H1 (cell line): ENCODE results near the gene RBM46.

ENCODE experiments used
- ASH2L ChIP-seq: fragments of 200-600, 300-600 bp; sonication (generic); IDR thresholded peaks from one replicate; pipeline ENCODE4 v1.7.1; 2017; ENCODE audit warnings: low read length
- ATF3 ChIP-seq: IDR thresholded peaks from 2 replicates; pipeline ENCODE4 v1.6.1; 2011; ENCODE audit warnings: low read depth, mild to moderate bottlenecking, low read length; ENCODE audit not compliant: insufficient read depth
- CEBPB ChIP-seq: IDR thresholded peaks from 2 replicates; pipeline ENCODE4 v1.6.1; 2012; ENCODE audit warnings: low read depth, low read length
- CTCF ChIP-seq, 3 experiments: IDR thresholded peaks; 1 replicate in 2 of 3; 2 replicates in 1 of 3; pipeline versions ENCODE4 v1.5.1 to v1.6.1; 2011; ENCODE audit warnings: low read length in 3 of 3, mild to moderate bottlenecking in 3 of 3, inconsistent platforms in 2 of 3, low read depth in 1 of 3, moderate library complexity in 1 of 3; ENCODE audit not compliant: insufficient read depth in 1 of 3; ENCODE audit errors: control extremely low read depth in 1 of 3
- EZH2 ChIP-seq: fragments of 200-600 bp; sonication (generic); IDR thresholded peaks from 2 replicates; pipeline ENCODE4 v1.7.1; 2012; ENCODE audit warnings: low read depth, mild to moderate bottlenecking, moderate library complexity, low read length, inconsistent platforms; ENCODE audit not compliant: severe bottlenecking
- HDAC6 ChIP-seq: IDR thresholded peaks from one replicate; pipeline ENCODE4 v1.7.1; 2012; ENCODE audit warnings: low read depth, mild to moderate bottlenecking, inconsistent platforms, low read length, moderate library complexity
- POLR2A ChIP-seq, 2 experiments: IDR thresholded peaks; 1 replicate in 1 of 2; 2 replicates in 1 of 2; pipeline ENCODE4 v1.6.1; 2011; ENCODE audit warnings: low read depth in 2 of 2, low read length in 2 of 2, mild to moderate bottlenecking in 2 of 2; ENCODE audit errors: control extremely low read depth in 1 of 2
- RAD21 ChIP-seq, 2 experiments: IDR thresholded peaks in 1 of 2; conservative IDR thresholded peaks in 1 of 2; 2 replicates each; pipeline ENCODE4 v1.6.1; 2011; ENCODE audit warnings: low read depth in 2 of 2, low read length in 2 of 2, improper control_type of control experiment in 1 of 2, inconsistent platforms in 1 of 2, mild to moderate bottlenecking in 1 of 2, moderate library complexity in 1 of 2
- RXRA ChIP-seq: IDR thresholded peaks from 2 replicates; pipeline ENCODE4 v1.6.1; 2011; ENCODE audit warnings: low read depth, mild to moderate bottlenecking, low read length, moderate library complexity; ENCODE audit not compliant: insufficient read depth
- SP2 ChIP-seq: IDR thresholded peaks from 2 replicates; pipeline ENCODE4 v1.6.1; 2012; ENCODE audit warnings: mild to moderate bottlenecking, low read length, inconsistent platforms
- USF2 ChIP-seq: IDR thresholded peaks from 2 replicates; pipeline ENCODE4 v1.6.1; 2011; ENCODE audit warnings: low read length, improper control_type of control experiment
- TF ChIP-seq, protein P1 (sequence below): IDR thresholded peaks from 2 replicates; pipeline ENCODE4 v1.6.1; 2012; ENCODE audit warnings: inconsistent platforms

- TF ChIP-seq CTCF (IDR thresholded peaks at IDR 0.05; ENCODE audit: control extremely low read depth in 1 of 3, insufficient read depth in 1 of 3, low read depth in 1 of 3, low read length in 3 of 3): no peak
- TF ChIP-seq EZH2: no peak
- TF ChIP-seq ATF3: no peak
- TF ChIP-seq CEBPB: no peak
- no peak for TF ChIP-seq ASH2L
- no peak for TF ChIP-seq SP2
- no peak for TF ChIP-seq RAD21 (IDR thresholded peaks at IDR 0.05 in 1 of 2, conservative IDR thresholded peaks at IDR 0.05 in 1 of 2; ENCODE audit: low read depth in 2 of 2, low read length in 2 of 2)
- TF ChIP-seq, protein P1, sequence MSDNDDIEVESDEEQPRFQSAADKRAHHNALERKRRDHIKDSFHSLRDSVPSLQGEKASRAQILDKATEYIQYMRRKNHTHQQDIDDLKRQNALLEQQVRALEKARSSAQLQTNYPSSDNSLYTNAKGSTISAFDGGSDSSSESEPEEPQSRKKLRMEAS: no peak
- no peak for TF ChIP-seq USF2
- TF ChIP-seq POLR2A (IDR thresholded peaks at IDR 0.05; ENCODE audit: control extremely low read depth in 1 of 2, low read depth in 2 of 2, low read length in 2 of 2): no peak
- no peak for TF ChIP-seq RXRA
- no peak for TF ChIP-seq HDAC6
Observed at GRCh38 chr4:154877110-154877760, 96.2 kb downstream of the RBM46 start.
